Measurements from ENCODE around the gene VEZT. TPM values are rescaled to one million over a fixed set of nuclear protein-coding genes. Genes with fewer than 3 reads are reported as not detected.
A peak's percentile ranks its signal among the peaks of the same experiment; 100 is the strongest.

Gene VEZT
- total RNA-seq, 1 donor from 2014 or later: 64.2 TPM

- ATAC-seq: no peak
- Histone ChIP-seq H3K4me3 (no peak overlapping the region), H3K9me3 (no peaks in the 10 kb centered on the region), H3K27me3 (ENCODE audit: low read depth) (no peaks in the 10 kb centered on the region), H3K36me3 (no peaks in the 10 kb centered on the region), H3K27ac (no peak overlapping the region), H3K4me1 (peaks cover 17% of the 10 kb centered on the region)
- no peak for TF ChIP-seq CTCF (IDR thresholded peaks at IDR 0.05)
- intact Hi-C loops (cut with DNase I): no loop called here
- no peak for DNase-seq
These were observed 5.0 kb upstream of the VEZT start for GRCh38 chr12:95212586-95212985.

GRCh38 chr12:95213119-95213518 lies 4.5 kb upstream of the VEZT start:
- no peaks in the 10 kb centered on the region for H3K36me3 ChIP-seq
- H3K4me1 ChIP-seq: peaks cover 17% of the 10 kb centered on the region
- ATAC-seq: no peak
- intact Hi-C loops (cut with DNase I): no loop called here
- H3K9me3 ChIP-seq: no peaks in the 10 kb centered on the region
- H3K27me3 ChIP-seq (ENCODE audit: low read depth): no peaks in the 10 kb centered on the region
- no peak overlapping the region for H3K27ac ChIP-seq
- no peak overlapping the region for H3K4me3 ChIP-seq
- DNase-seq: no peak
- TF ChIP-seq CTCF (IDR thresholded peaks at IDR 0.05): no peak

- Histone ChIP-seq H3K4me1 (peaks cover 18% of the 10 kb centered on the region), H3K27me3 (ENCODE audit: low read depth) (no peaks in the 10 kb centered on the region), H3K9me3 (no peaks in the 10 kb centered on the region), H3K27ac (no peak overlapping the region), H3K4me3 (no peak overlapping the region), H3K36me3 (no peaks in the 10 kb centered on the region)
- intact Hi-C loops (cut with DNase I): no loop called here
- no peak for ATAC-seq
- DNase-seq: no peak
- no peak for TF ChIP-seq CTCF (IDR thresholded peaks at IDR 0.05)
These were observed 3.7 kb upstream of the VEZT start for GRCh38 chr12:95213928-95214327.

- Histone ChIP-seq H3K4me1 (peaks cover 23% of the 10 kb centered on the region), H3K27me3 (ENCODE audit: low read depth) (no peaks in the 10 kb centered on the region), H3K9me3 (no peaks in the 10 kb centered on the region), H3K27ac (no peak overlapping the region), H3K4me3 (no peak overlapping the region), H3K36me3 (no peaks in the 10 kb centered on the region)
- ATAC-seq (no peak), DNase-seq (no peak)
- no peak for TF ChIP-seq CTCF (IDR thresholded peaks at IDR 0.05)
- intact Hi-C loops (cut with DNase I): no loop called here
These were observed 3.1 kb upstream of the VEZT start for GRCh38 chr12:95214466-95214865.

- intact Hi-C loops (cut with DNase I): no loop called here
- Histone ChIP-seq H3K27ac (peak overlapping the region; percentile 97), H3K9me3 (no peaks in the 10 kb centered on the region), H3K4me3 (peak overlapping the region; percentile 88), H3K4me1 (peaks cover 38% of the 10 kb centered on the region), H3K36me3 (no peaks in the 10 kb centered on the region), H3K27me3 (ENCODE audit: low read depth) (no peaks in the 10 kb centered on the region)
- DNase-seq (no peak), ATAC-seq (no peak)
- no peak for TF ChIP-seq CTCF (IDR thresholded peaks at IDR 0.05)
These were observed 1.7 kb upstream of the VEZT start for GRCh38 chr12:95215949-95216348.

Data from lower lobe of right lung (tissue), 2 donors.